HG03139 (cell line): Measurements from ENCODE around the gene SLC39A13.
A peak's percentile ranks its signal among the peaks of the same experiment; 100 is the strongest.

ENCODE experiments used
- ATAC-seq: cut with Tn5 transposase; IDR thresholded peaks from one replicate; pipeline ENCODE4 v1.9.1; 2021; ENCODE audit not compliant: unreplicated experiment

SLC39A13 gene

GRCh38 chr11:47400768-47401279 is 7.6 kb upstream of the SLC39A13 start:
- peak; percentile 62 for ATAC-seq

- ATAC-seq, result no peak
Measured at GRCh38 chr11:47403135-47403534, 5.3 kb upstream of the SLC39A13 start.

- ATAC-seq, result no peak
Measured at GRCh38 chr11:47403571-47403970, 4.8 kb upstream of the SLC39A13 start.

GRCh38 chr11:47406896-47407745 is 1.3 kb upstream of the SLC39A13 start:
- ATAC-seq, result no peak

- ATAC-seq, result no peak
Measured at GRCh38 chr11:47408598-47409439, 429 bp downstream of the SLC39A13 start.

GRCh38 chr11:47409440-47410369 is 1.3 kb downstream of the SLC39A13 start:
- ATAC-seq, result no peak

GRCh38 chr11:47410370-47411264 is 2.2 kb downstream of the SLC39A13 start:
- no peak for ATAC-seq

- no peak for ATAC-seq
Measured at GRCh38 chr11:47411884-47412746, 3.7 kb downstream of the SLC39A13 start.

GRCh38 chr11:47413351-47413750 is 5.0 kb downstream of the SLC39A13 start:
- ATAC-seq, result no peak

- ATAC-seq, result no peak
Measured at GRCh38 chr11:47413908-47414684, 5.7 kb downstream of the SLC39A13 start.

GRCh38 chr11:47414685-47415070 is 6.3 kb downstream of the SLC39A13 start:
- ATAC-seq, result no peak

- ATAC-seq, result no peak
Measured at GRCh38 chr11:47415091-47415854, 6.9 kb downstream of the SLC39A13 start.

GRCh38 chr11:47415949-47416472 is 7.6 kb downstream of the SLC39A13 start:
- no peak for ATAC-seq

- no peak for ATAC-seq
Measured at GRCh38 chr11:47417712-47418111, 9.3 kb downstream of the SLC39A13 start.

GRCh38 chr11:47418454-47419259 is 10.3 kb downstream of the SLC39A13 start:
- ATAC-seq, result no peak

- no peak for ATAC-seq
Measured at GRCh38 chr11:47425611-47426010, 17.2 kb downstream of the SLC39A13 start.
